ENCODE results near the gene ODAD4.
"Not testable (repeated sequence)": the region's sequence is repeated elsewhere in the genome, so short reads cannot be mapped to it uniquely, and the experiment has no call there.

ODAD4 gene

DNA sequence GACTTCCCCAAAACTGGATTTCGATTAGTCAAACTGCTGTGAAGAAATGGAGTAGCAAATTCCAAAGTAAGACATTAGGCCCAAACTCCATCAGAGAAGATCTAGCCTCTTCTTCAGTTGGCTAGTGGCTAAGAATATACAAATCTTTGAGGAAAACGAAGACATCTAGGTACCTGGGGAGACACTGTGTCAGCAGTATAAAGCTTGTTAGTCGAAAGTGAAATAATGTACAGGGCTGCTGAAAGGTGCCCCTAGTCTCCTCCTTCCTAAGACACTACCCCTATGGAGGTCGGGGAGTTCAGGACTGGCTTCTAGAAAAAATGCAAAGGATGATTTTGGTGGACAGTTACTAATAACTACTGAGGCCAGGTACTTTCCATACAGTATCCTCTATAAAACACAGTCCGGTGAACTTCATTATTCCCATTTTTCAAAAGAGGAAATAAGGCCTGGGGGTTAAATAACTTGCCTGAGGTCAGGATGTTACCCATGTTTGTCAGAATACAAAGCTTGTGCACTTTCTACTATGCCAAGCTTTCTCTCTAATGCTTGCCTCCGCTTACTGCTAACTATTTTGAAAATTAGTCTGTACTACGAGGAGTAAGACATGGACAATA lies 71.9 kb downstream of the ODAD4 start:
- no peak for DNase-seq (ENCODE audit: low read depth in 3 of 3)

DNA sequence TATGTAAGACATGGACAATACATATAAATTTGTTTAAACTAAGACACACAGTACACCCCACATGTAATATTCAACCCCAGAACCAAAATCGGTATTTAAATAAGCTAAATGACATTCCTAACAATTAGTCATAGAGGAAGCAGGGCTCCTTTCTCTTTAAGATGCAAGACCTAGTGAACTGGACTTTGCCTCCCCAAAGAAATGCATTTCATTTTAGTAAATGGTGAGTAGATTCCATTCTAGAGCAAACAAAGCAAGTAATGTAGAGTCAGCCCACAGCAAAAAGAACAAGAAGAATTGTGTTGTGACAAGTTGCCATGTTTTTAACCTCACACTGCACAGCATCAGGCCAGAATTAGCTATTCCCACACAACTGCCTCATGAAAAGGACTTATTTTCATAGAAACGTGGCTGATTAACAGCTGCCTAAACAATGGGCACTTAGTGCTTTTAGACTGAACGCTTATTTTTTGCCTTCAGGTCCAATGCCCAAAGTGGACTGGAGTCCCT lies 72.4 kb downstream of the ODAD4 start:
- DNase-seq (ENCODE audit: low read depth in 3 of 3): no peak

- DNase-seq (ENCODE audit: low read depth in 3 of 3): no peak
Observed at GRCh38 chr17:42005166-42005565, 74.7 kb downstream of the ODAD4 start.

- DNase-seq (ENCODE audit: low read depth in 3 of 3): no peak
Observed at GRCh38 chr17:42009170-42009569, 78.8 kb downstream of the ODAD4 start.

DNA sequence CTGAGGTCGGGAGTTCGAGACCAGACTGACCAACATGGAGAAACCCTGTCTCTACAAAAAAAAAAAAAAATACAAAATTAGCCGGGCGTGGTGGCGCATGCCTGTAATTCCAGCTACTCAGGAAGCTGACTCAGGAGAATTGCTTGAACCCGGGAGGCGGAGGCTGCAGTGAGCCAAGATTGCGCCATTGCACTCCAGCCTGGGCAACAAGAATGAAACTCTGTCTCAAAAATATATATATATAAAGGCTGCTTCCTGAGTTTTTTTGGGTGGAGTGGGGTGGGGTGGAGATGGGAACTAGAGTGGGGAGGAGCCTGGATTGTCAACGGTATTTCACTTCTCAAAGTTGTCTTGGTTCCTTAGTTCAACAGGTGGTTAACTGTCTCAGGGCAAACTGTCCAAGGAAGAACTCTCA lies 79.9 kb downstream of the ODAD4 start:
- not testable (repeated sequence) for DNase-seq (ENCODE audit: low read depth in 3 of 3)

GRCh38 chr17:42010898-42011516 lies 80.6 kb downstream of the ODAD4 start:
- DNase-seq (ENCODE audit: low read depth in 3 of 3): no peak

- DNase-seq (ENCODE audit: low read depth in 3 of 3): not testable (repeated sequence)
Observed at GRCh38 chr17:42012363-42012762, 81.9 kb downstream of the ODAD4 start.

DNA sequence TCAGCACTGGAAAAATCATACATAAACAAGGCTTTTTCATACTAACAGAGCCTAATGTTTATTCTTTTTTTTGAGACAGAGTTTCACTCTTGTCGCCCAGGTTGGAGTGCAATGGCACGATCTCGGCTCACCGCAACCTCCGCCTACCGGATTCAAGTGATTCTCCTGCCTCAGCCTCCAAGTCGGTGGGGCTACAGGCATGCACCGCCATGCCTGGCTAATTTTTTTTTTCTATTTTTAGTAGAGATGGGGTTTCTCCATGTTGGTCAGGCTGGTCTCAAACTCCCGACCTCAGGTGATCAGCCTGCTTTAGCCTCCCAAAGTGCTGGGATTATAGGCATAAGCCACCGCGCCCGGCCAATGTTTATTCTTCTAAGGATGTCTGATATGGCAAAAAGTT lies 83.3 kb downstream of the ODAD4 start:
- DNase-seq (ENCODE audit: low read depth in 3 of 3): not testable (repeated sequence)

Data from stimulated activated CD4-positive, alpha-beta T cell treated with anti-CD3 and anti-CD28 coated beads, TNF-alpha, amount 100 ng/mL, for 48 hours (primary cell).